SIG-M5 treated with dmso at 0.1 percent for 504 hours (cell line): ENCODE results near the gene KCNIP2.

ENCODE experiments used
- DNase-seq: peaks from one replicate; lab custom pipeline; 2025; ENCODE audit not compliant: unreplicated experiment; lab: John Stamatoyannopoulos, UW

Gene KCNIP2

DNA sequence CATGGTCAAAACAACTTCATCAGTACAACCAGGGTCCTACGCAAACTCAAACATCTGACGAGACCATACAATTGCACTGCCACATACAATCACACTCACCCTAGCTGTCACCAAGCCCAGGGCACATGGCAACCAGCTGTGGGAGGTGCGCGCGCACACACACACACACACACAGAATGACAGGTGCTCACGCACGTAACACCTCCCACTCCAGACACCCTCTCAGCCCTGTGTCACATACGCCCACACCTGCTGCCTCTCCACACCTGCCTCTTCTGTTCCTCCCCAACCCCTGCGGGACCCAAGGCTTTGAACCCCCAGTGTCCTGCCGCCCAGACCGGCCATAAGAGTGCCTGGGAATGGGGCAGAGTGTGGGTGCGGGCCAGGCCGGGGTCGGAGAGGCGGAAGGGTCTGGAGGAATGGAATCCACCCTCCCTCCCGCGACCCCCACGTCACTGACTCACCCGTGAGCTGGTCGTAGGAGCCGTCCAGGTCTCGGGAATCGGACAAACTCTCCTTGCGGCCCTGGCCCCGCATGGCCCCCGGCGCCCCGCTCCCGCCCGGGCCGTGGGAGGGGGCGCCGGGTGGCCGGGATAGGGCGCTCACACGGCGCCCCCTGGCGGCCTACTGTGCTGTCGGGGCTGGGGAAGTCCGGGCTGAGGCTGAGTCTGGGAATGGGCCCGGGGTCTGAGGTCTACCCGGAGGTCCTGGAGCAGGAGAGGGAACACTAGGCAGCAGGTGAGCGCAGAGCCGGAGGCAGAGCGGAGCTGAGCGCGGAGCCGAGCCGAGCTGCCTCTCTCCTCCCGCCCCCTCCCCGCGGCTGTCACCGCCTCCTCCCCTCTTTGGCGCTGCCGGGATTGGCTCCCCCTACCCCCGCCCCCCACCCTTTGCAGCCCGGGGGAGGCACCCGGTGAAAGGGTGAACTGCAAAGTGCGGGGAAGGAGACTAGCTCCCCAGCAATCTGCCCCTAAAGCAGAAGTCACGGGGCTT, at the start of gene KCNIP2:
KCNIP2 (minus strand) TSS at position 769 of the 990 bp plus-strand sequence; CDS start at position 537, 232 bp downstream.
- peak; percentile 65 for DNase-seq

DNA sequence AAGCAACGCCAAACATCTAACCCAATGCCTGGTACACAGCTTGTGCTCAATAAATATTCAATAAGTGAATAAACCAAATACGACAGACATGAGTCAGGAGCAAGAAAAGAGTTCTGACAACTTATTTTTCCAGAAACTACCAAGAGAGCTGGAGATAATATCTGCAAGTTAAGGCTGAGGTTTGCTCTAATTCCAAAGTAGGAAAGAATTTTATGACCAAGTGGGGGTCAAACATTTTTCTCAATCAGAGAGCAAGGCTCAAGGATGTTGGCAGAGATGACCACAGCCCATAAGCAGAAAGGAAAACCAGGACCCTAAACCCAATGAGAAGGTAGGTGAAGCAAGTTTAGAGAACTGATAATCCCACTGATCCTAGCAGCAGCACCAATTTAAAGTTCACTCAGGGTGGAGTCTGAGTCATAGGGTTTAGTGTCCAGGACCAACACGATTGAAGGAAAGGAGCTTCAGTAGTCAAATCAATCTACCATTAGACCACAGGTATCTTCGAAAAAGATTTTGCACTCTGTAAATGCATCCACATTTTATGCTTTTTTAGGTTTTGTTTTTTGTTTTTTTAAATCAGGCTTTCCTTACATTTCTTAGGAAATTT, 49.3 kb upstream of the KCNIP2 start:
- no peak for DNase-seq

DNA sequence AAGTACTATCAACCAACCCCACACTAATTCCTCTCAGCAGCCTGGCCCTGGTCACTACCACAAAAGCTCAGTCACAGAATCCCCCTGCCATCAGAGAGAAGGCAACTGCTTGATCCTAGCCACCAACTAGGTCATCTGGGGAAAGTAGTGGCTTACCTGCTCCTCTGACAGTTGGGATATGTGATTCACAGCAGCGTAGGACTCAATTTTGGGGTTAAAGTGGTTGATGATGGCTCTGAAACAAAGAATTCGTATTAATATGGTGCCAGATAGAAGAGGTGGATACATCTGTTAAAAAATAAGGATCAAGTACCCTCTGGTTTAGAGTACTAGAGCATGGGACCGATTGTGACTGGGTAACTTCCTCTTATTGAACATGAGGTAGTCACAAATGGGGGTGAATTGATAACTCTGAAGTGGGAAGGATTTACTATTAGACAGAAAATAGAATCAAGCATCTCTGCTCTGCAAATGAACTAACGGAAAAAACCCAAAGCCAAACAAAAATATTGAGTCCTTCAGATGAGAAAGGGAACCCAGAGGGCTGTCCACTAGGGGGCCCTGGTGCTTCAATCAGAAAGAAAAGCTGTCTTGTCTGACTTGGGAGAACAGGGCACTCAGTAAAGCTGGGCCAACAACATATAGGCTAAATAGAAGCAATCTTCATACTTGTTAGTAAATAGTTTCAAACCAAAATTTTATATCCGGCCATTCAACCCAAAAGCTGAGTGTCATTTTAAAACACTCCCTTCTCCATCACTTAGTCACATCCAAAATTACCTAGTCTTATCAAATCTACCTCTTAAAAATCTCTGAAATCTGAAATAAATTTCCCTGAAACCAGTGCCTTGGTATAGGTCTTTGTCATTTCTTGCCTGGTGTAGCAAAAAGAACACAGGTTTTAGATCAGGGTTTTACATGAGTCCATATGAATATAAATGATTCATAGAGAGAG, 45.9 kb upstream of the KCNIP2 start:
- DNase-seq = peak; percentile 61

DNA sequence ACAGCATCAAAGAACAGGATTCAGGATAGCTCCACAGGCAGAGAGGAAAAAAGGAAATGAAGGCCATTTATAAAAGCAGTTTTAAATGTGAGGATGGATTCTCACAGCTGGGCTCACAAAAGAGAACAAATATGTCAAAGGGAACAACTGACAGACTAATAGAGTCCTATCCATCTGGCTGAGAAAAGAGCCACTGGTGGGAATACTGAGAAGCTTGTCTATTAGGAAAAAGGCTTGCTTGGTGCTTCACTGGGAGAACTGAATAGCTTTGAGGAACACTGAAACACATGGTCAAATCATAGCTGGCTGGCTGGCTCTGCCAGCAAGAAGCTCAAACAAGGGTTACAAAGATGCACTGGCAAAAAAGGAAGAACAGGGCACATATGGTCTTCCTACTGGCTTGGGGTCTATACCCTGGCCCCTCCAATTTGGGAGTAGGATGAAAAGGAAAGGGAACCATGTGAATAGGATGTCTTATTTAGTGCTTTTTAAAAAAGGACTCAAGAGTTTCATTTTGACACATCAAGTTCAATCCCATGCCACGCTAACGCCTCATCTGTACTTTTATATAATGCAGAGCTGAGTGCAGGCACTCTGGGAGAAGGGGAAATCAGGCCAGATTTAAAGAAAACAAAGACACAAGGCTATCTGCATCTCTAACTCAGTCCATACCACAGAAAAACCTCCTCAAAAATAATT, 44.8 kb upstream of the KCNIP2 start:
- DNase-seq = no peak

DNA sequence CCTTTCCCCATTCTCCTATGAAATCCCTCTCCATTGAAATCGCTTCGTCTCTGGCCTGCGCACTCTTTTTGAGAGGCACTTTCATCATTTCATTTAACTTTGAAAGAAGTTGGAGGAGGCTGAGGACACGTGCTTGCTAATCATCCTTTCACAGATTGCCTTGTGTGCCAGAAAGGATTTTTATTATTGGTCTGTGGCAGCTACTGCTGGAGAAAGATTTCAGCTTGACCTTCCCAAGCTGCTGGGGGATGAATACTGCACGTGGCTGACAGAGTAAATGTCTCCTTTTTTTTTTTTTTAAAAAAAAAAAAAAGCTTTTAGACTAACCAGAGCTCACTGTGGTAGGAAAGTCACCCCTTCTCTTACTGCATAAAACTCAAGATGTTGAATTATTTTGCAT, 44.2 kb upstream of the KCNIP2 start:
- no peak for DNase-seq

DNA sequence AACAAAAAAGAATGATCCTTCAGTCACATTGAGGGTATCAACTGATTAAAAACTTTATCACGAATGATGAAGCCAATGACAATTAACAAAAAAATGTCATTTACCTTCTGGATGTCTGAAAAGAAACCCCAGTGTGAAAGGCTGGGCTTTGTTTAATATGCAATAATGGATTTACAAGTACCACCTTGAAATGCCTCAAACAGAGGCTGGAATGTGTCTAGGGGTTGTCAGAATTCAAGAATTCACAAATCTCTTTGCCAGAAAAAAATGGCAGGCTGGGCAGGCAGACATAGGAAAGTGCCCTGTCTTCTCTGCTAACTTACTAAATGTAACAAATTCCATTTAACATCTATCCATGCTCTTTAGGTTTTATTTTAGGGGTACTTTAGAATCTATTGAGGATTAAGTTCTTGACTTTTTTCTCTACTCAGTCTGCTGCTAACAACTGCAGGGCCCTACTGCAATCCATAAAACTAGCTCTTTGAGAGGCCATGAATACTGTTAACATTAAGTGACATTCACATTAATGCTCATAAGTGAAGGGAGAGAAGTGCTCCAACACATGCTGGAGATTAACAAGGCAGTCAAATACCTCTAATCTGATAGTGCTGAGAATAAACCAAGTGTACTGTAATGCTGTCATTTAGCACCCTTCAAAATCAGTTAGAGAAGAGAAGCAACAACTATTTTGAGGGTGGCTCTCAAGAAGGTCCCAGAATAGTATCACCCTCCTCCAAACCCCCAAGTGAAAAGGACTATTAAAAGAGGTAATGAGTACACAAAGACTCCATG, 43.1 kb upstream of the KCNIP2 start:
- no peak for DNase-seq

DNA sequence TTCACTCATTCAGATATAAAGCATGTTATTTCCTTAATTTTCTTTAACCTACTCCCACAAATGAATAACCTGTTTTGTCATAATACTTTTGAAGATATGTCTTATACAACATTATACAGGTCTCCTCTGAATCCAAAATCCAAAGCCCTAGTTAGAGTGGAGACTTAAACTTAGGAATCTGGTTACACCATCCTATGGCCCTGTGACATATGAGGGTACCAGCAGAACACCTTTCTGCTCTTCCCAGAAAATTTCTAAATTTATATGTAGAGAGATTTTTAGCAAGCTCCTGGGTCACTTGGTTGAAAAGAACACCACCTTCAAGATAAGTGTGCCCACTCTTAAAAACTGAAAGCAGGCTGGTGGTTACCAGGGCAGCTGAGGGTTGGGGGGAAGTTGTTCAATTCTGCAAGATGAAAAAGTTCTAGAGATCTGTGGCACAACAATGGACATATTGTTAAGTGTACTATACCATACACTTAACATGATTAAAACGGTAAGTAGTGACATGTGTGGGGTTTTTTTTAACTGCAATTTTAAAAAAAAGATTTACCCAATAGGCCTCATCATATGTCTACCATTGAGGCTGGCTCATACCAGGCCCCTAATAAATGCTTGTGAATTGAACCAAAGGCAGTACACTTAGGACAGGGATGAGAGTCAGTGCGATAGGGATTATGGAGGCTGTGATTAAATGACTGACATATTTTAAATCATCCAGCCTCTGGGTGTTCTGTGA, 37.6 kb upstream of the KCNIP2 start:
- no peak for DNase-seq

DNA sequence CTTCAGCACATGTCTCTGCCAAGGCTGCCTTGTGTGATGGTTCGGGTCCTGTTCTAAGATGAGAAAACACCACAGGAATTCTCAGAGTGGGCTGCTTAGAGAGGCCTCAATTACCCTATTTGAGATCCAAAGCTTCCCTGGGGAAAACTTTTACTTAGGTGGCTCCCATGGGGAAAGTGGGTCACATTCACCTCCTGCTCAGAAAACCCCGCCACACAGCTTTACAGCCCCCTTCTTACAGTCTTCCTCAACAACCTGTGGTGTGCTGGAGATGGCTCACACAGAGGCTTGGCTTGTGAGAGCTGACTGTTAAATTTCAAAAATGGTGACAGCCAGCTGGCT, 36.6 kb upstream of the KCNIP2 start:
- no peak for DNase-seq

DNA sequence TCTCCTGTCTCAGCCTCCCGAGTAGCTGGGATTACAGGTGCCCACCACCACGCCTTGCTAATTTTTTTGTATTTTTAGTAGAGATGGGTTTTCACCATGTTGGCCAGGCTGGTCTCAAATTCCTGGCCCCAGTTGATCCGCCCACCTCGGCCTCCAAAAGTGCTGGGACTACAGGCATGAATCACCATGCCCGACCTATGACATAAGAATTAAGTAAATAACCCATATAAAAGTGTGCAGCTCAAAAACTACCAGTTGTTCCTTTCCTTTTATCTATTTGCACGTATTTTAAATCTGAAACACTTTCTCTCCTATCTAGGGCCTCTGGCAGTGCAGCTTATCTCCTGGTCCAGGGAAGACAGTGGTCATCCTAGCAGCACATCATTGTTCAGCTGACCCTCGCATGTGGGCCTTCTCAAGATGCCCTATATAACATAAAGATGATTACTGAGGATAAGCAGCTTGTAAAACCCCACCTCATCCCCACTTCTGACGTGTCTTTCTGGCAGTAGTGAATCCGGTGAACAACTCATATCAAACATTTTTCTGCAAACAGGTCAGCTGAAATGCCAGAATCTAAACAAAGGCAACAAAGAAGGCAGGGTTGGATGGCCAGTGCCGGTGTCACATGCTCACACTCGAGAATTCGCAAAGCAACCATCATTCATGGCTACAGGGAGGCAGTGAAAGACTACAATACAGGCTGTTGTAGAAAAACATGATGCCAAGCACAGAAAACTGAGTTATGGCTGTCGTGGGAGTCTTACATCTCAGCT, 36.0 kb upstream of the KCNIP2 start:
- no peak for DNase-seq

DNA sequence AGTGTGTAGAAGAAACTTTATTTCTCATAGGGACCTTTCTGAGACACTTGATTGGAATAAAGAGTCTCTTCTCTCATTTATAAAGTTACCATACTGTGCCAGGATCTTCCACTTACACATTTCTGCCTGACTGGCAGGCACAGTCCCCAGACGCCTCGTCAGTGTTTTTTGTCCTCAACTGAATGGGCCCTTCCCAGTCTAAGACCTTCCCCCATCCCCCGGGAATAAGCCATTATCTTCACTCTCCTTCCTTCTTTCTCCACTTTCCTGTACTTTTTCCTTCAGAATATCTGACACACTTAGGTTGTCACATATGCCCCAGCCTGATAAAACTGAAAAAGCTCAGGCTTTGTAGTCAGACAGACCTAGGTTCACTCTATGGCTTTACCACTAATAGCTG, 35.3 kb upstream of the KCNIP2 start:
- DNase-seq = no peak

DNA sequence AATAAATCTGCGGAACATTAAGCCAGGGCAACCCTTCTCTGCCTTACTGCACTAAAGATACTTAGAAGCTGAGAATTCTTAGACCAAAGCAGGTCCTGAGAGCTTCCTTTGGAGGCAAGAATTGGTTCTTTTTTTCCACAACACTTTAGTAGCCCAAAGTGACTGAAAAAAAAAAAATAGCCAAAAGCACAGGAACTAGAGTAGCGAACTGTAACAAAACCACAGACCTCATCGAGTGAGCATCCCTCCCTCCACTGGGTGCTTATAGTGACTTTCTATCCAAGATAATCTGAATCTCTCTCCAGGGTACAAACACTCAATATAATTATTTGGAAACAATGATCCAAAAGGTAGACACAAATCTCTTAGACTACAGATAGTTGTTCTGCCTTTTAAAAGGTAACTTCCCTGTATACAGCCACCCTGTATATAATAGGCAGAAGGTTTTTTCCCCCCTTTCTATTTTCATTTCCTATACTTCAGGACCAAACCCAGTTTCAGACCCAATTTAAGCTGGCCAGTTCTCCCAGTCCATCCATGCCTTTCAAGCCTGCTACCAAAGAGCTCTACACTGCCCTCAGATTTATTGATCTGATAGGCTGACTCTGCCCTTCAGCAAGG, 31.6 kb upstream of the KCNIP2 start:
- DNase-seq = no peak

DNA sequence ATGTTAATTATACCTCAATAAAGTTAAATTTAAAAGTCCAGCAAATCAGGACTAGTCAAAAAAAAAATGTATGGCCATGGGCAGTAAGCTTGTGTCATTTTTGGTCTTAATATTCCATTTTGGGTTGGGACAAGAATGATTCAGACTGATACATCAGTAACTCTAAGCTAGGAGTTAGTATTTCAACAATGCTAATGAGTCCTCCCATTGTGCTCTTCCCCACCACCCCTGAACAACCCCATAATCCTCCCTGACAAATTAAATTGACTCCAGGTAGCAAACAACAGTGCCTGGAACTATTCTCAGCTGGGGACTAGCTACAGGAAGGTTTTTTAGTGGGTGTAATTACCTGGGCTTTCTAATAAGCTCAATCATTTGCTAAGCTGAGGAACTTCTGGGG, 30.7 kb upstream of the KCNIP2 start:
- no peak for DNase-seq

DNA sequence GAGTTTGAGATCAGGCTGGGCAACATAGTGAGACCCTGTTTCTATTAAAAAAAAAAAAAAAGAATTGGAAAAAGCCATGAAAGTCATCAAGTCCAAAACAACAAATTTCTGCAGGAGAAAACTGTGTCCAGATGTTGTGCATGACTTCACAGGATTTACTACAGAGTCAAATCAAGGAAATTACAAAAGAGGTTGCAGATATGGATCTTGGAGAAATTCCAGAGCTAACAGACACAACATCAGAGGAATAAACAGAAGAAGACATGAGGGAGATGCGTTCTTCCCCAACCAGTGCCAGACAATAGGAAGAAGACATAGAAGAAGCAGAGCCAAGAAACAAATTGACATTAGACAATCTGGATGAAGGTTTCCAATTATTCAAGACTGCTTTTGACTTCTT, 24.3 kb upstream of the KCNIP2 start:
- no peak for DNase-seq

DNA sequence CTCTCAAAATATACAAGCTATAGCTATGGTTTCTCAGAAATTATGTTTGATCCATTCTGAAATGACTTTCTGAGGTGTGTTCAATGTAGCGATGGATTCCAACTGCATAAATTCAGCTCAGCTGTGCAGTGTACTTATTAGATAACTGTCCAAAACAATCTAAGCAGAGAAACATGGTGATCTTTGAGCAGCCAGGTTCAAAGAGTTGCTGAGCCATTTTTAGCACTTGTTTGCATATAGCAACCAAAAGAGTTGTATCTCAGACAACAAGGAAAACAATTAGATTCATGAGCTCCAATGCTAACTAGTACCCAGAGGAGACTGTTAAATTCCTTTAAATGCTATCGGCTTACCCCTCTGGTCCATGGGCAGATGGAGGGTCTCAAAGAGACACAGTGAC, 15.9 kb upstream of the KCNIP2 start:
- no peak for DNase-seq

DNA sequence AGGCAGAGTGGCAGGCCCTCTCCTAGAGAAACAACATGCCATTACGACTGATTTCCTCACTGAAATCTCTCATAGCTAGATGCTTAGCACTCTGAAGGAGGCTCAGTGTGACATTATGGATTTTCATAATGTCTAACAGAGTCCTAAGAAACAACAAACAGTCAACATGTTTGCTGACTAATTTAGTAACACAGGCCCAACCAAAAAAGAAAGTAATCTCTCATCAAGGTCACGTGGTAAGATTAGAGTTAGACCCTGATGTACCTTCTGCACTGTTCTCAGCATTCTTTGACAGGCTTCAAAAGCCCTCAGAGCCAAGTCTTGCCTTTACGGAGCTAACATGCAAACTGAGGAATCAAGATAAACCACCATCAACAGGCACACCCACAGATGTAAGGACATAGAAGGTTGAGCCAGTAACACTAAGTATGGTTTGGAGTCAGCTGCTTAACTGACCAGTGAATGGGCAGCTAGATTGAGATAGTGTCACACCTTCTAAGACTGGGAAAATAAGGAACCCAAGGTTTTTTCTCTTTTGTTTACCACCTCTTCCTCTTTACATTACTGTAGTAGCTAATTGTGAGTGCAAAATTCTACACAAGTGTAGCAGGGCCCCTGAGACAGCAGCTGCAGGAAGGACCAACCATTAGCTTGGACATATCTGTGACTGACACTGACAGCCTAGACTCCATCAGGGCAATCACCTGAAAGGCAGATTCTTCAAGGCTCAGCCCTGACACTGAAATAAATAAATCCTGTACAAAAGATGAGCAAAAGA, 15.3 kb upstream of the KCNIP2 start:
- no peak for DNase-seq

DNA sequence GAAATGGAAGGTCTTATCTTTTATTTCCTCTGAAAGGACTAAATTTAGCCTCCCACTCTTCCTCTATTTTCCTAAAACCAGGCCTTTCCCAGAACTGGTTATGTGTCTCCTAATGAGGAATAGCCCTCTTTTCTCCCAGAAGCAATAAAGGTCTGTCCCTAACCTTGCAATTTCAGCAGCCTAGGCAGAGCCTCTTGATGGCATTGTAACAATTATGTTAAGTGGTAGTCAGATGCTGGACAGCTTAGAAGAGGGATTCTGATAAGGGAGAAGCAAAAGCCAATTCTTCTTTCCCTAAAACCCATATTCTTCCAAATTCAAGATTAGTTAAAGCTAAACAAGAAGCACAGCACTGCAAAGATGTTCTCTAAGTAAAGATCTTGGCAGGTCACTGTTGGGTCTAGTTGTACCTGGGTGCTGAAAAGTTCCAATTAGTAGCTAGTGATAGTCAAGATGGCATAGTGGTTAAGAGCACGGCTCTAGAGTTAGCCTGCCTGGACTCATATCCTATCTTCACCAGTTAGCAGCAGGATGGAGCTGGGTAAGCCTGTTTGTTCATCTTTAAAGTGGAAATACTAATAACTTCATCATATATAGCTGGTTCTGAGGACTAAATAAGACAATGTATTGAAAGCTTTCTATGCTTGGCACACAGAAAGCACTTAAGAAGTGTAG, 14.3 kb upstream of the KCNIP2 start:
- DNase-seq = no peak

DNA sequence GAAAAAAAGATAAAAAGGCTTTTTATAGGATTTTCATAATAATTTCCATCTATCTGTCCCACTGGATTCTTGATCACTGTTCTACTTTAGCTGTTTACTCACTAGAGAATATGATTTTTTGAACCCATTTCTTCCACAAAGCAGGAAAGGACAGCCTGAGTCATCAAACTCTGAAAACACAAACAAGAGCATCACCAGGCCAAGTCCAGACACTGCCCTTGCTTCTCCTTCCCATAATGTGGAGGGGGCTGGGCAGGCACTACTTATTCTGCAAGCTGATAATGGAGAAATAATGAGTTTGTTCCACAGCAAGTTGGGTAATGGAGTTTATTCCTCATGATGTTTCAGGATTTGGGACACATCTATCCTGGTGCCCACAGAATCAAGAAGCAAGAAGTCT, 13.0 kb upstream of the KCNIP2 start:
- no peak for DNase-seq
